ENCODE measurements around the gene ANXA4. TPM values are rescaled to one million over a fixed set of nuclear protein-coding genes. Genes with fewer than 3 reads are reported as not detected.
"Not testable (repeated sequence)": the region's sequence is repeated elsewhere in the genome, so short reads cannot be mapped to it uniquely, and the experiment has no call there.

The ANXA4 gene
- polyA plus RNA-seq, 2 of the 4 experiments (the other 2 are of a cell fraction): 341 to 554 TPM

GRCh38 chr2:69829256-69830044 is 87.5 kb downstream of the ANXA4 start, which contains the start of gene GMCL1 (continued):
- TF ChIP-seq RCOR1 (IDR thresholded peaks at IDR 0.05; ENCODE audit: low read depth, low read length) (no peak), TFCP2L1 (CRISPR knock-in tag; IDR thresholded peaks at IDR 0.05) (no peak), ZNF302 (CRISPR knock-in tag; IDR thresholded peaks at IDR 0.05) (no peak), EHMT2 (IDR thresholded peaks at IDR 0.05; ENCODE audit: low read depth) (no peak), MAFK (IDR thresholded peaks at IDR 0.05; ENCODE audit: partially characterized antibody) (no peak), MYC (IDR thresholded peaks at IDR 0.05; ENCODE audit: borderline replicate concordance, low read length) (peak; percentile 71)

GRCh38 chr2:69830045-69830905 is 88.3 kb downstream of the ANXA4 start:
- Histone ChIP-seq H3K4me3 (peak overlapping the region; percentile 91), H3K4me2 (peak overlapping the region; percentile 75), H3K4me1 (peaks cover 15% of the 10 kb centered on the region), H3K9me3 (no peaks in the 10 kb centered on the region), H3K27ac (peak overlapping the region; percentile 86 to 88)
- ATAC-seq (peak; percentile 53 to 65), DNase-seq (ENCODE audit: low read depth in 1 of 2, low spot score in 1 of 2) (peak; percentile 17 to 43), FAIRE-seq (no peak)
- POLR2A ChIA-PET: no interaction called here
- TF ChIP-seq POLR2A (IDR thresholded peaks at IDR 0.05; ENCODE audit: low read length): 0 out of 2 replicates have a peak, but pooled peaks have one; percentile 18
- TF ChIP-seq ZC3H11A (IDR thresholded peaks at IDR 0.05): no peak
- TF ChIP-seq ZFP36 (IDR thresholded peaks at IDR 0.05; ENCODE audit: borderline replicate concordance, partially characterized antibody): no peak
- no peak for TF ChIP-seq NR3C1 (IDR thresholded peaks at IDR 0.05)
- no peak for TF ChIP-seq POLR2AphosphoS2 (conservative IDR thresholded peaks at IDR 0.05; ENCODE audit: low read length)
- no peak for TF ChIP-seq EHF (CRISPR knock-in tag; IDR thresholded peaks at IDR 0.05)
- no peak for TF ChIP-seq REST (IDR thresholded peaks at IDR 0.05)
- no peak for TF ChIP-seq HOXB5 (CRISPR knock-in tag; IDR thresholded peaks at IDR 0.05)
- TF ChIP-seq PHF8 (IDR thresholded peaks at IDR 0.05; ENCODE audit: borderline replicate concordance, low read depth): 0 out of 2 replicates have a peak, but pooled peaks have one; percentile 0
- TF ChIP-seq CHD2 (IDR thresholded peaks at IDR 0.05; ENCODE audit: low read length, partially characterized antibody): no peak
- peak; percentile 24 for TF ChIP-seq MAFK (IDR thresholded peaks at IDR 0.05; ENCODE audit: partially characterized antibody)
- CTCF ChIA-PET: interaction anchor here (1.2 to 2.7 kb wide), 4 partner anchors 14 to 265 kb away, joined by 3 to 13 read pairs (median 6); partner anchors contain the start of gene ANXA4
- WGBS (ENCODE audit: missing lambda C conversion rate): 5% methylated on average over 32 of the region's 45 CpGs

GRCh38 chr2:69830906-69831241 is 88.9 kb downstream of the ANXA4 start:
- DNase-seq (ENCODE audit: low read depth in 1 of 2, low spot score in 1 of 2); FAIRE-seq; H3K9me3 ChIP-seq; ATAC-seq; POLR2A ChIA-PET; H3K27ac ChIP-seq: not testable (repeated sequence)
- Histone ChIP-seq H3K4me1 (peaks cover 15% of the 10 kb centered on the region), H3K4me2 (peak overlapping the region; percentile 75), H3K4me3 (peak overlapping the region; percentile 91)
- CTCF ChIA-PET: interaction anchor here (1.0 to 2.7 kb wide), 4 partner anchors 14 to 266 kb away, joined by 3 to 13 read pairs (median 5); no protein-coding TSS in a partner anchor
- WGBS (ENCODE audit: missing lambda C conversion rate): 91% methylated on average over 13 of the region's 13 CpGs

Data from A549 (cell line).